GM18498 (cell line): ENCODE results near the gene MTCL1.

Experiments
- ATAC-seq: cut with Tn5 transposase; IDR thresholded peaks from one replicate; pipeline ENCODE4 v1.9.1; 2021; ENCODE audit warnings: mild to moderate bottlenecking, moderate library complexity; ENCODE audit not compliant: unreplicated experiment

Gene MTCL1

GRCh38 chr18:8766559-8767293, 61.4 kb downstream of the MTCL1 start:
- ATAC-seq, result no peak

GRCh38 chr18:8767340-8767739, 62.0 kb downstream of the MTCL1 start:
- ATAC-seq, result no peak

GRCh38 chr18:8769509-8770095, 64.2 kb downstream of the MTCL1 start:
- ATAC-seq, result no peak

- ATAC-seq, result no peak
These were observed 65.3 kb downstream of the MTCL1 start for GRCh38 chr18:8770657-8771056.

- no peak for ATAC-seq
These were observed 66.6 kb downstream of the MTCL1 start for GRCh38 chr18:8771930-8772329.

GRCh38 chr18:8773980-8774379, 68.6 kb downstream of the MTCL1 start:
- no peak for ATAC-seq

- no peak for ATAC-seq
These were observed 70.9 kb downstream of the MTCL1 start for GRCh38 chr18:8776013-8776943.

- ATAC-seq, result no peak
These were observed 72.5 kb downstream of the MTCL1 start for GRCh38 chr18:8777846-8778245.

GRCh38 chr18:8778386-8778785, 73.0 kb downstream of the MTCL1 start:
- ATAC-seq, result no peak

- no peak for ATAC-seq
These were observed 73.5 kb downstream of the MTCL1 start for GRCh38 chr18:8778824-8779223.

GRCh38 chr18:8779251-8779650, 73.9 kb downstream of the MTCL1 start:
- ATAC-seq, result no peak

GRCh38 chr18:8780227-8780626, 74.9 kb downstream of the MTCL1 start:
- no peak for ATAC-seq

- ATAC-seq, result no peak
These were observed 76.3 kb downstream of the MTCL1 start for GRCh38 chr18:8781671-8782070.

- ATAC-seq, result no peak
These were observed 78.1 kb downstream of the MTCL1 start for GRCh38 chr18:8783335-8783993.

- no peak for ATAC-seq
These were observed 78.7 kb downstream of the MTCL1 start for GRCh38 chr18:8783994-8784530.

- no peak for ATAC-seq
These were observed 79.9 kb downstream of the MTCL1 start for GRCh38 chr18:8785261-8785660.

- no peak for ATAC-seq
These were observed 80.6 kb downstream of the MTCL1 start for GRCh38 chr18:8785855-8786482.

- ATAC-seq, result no peak
These were observed 81.4 kb downstream of the MTCL1 start for GRCh38 chr18:8786483-8787370.

- no peak for ATAC-seq
These were observed 82.0 kb downstream of the MTCL1 start for GRCh38 chr18:8787371-8787670.

- no peak for ATAC-seq
These were observed 82.4 kb downstream of the MTCL1 start for GRCh38 chr18:8787794-8788193.
